Motor neuron (in vitro differentiated cells): ENCODE data around the gene DACT3. TPM values are rescaled to one million over a fixed set of nuclear protein-coding genes. Genes with fewer than 3 reads are reported as not detected.
A peak's percentile ranks its signal among the peaks of the same experiment; 100 is the strongest.

Source experiments
- ATAC-seq, 8 experiments: fragments of 200-7000 bp; cut with Tn5 transposase; replicated peaks in 6 of 8; 2 replicates each; pipeline ENCODE4 v1.8.0; 2021; ENCODE audit warnings: mild to moderate bottlenecking in 8 of 8, moderate library complexity in 8 of 8
- H3K27ac ChIP-seq, 2 donors: fragments of 250-450 bp; sonication (Bioruptor Pico); 2 replicates each; pipeline ENCODE4 v1.9.0; 2021; ENCODE audit warnings: antibody characterized with exemption in 2 of 2, mild to moderate bottlenecking in 2 of 2, moderate library complexity in 1 of 2
- H3K4me1 ChIP-seq, 2 donors: fragments of 250-450 bp; sonication (Bioruptor Pico); replicated peaks in 1 of 2; 2 replicates each; pipeline ENCODE4 v1.6.1; 2021; ENCODE audit warnings: antibody characterized with exemption in 2 of 2, mild to moderate bottlenecking in 2 of 2, moderate library complexity in 1 of 2
- H3K4me3 ChIP-seq, 5 donors: fragments of 250-450 bp; sonication (Bioruptor Pico); 2 replicates each; pipeline ENCODE4 v1.9.0; 2021; ENCODE audit warnings: antibody characterized with exemption in 5 of 5, mild to moderate bottlenecking in 5 of 5, moderate library complexity in 4 of 5
- WGBS, 10 experiments: fragments of 450-650 bp; shearing (Covaris generic); methylation state at CpG; one replicate each; pipeline ENCODE4 v1.0.0; 2022; 5-methylcytosine and 5-hydroxymethylcytosine counted together
- in situ Hi-C, 9 experiments: fragments of 400-800 bp; cut with MboI; loops; one replicate each; pipeline ENCODE4 v1.15.0; 2021; ENCODE audit warnings: low sequenced_read_pairs in 9 of 9, low pct_unique_long_range_greater_than_20kb in 2 of 9; ENCODE audit not compliant: unreplicated experiment in 9 of 9
- total RNA-seq, 8 experiments: library from RNA; unstranded; fragments of 300-600 nt; gene quantifications; 2 replicates each; pipeline versions ENCODE4 v1.2.3 to v1.2.4, GENCODE V29; 2022

Gene DACT3, protein sequence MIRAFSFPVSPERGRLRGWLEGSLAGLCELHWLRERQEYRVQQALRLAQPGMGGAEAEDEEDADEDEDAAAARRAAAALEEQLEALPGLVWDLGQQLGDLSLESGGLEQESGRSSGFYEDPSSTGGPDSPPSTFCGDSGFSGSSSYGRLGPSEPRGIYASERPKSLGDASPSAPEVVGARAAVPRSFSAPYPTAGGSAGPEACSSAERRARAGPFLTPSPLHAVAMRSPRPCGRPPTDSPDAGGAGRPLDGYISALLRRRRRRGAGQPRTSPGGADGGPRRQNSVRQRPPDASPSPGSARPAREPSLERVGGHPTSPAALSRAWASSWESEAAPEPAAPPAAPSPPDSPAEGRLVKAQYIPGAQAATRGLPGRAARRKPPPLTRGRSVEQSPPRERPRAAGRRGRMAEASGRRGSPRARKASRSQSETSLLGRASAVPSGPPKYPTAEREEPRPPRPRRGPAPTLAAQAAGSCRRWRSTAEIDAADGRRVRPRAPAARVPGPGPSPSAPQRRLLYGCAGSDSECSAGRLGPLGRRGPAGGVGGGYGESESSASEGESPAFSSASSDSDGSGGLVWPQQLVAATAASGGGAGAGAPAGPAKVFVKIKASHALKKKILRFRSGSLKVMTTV
- 10 to 100 TPM in 4 of 8 experiments, 1 to 10 TPM in 4; 1.9 to 16.3 (median 10.4) TPM for total RNA-seq

DNA sequence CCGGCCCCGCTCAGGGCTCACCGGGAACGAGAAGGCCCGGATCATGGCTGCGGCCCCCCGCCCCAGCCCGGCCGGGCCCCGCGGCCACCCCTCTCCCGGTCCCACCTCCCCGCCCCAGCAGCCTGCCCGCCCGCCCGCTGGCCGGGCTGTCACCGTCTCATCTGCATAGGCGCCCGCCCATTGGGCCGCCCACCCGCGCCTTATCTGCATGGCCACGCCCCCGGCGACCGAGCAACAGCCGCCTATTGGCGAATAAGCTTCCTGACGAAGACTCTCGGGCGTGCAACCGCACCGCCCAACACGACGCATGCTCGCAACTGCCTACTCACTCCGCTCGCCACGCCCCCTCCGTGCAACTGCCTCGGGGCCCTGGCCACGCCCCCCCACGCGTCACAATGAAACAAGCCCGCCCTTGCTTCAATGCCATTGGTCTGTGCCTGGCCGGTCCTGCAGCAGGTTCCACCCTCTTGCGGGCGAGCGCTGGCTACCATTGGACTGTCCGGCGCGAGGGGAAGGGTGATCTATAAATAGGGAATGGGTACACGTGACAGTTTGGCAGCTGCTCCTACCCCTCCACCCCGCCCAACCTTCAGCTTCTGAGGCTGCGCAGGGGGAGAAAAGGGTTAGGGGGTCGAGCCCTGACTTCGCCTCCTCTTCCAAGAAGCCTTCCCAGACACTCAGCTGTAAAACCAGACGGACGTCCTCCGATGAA lies at the start of gene DACT3:
Gene DACT3, minus strand, starts transcription at position 163 of the 712 bp plus-strand sequence. Its CDS starts 118 bp downstream, at position 45.
- ATAC-seq = peak; percentile 86 to 93 (median 89)
- peak within 1 kb of the TSS; percentile 75 to 84 for H3K27ac ChIP-seq

DNA sequence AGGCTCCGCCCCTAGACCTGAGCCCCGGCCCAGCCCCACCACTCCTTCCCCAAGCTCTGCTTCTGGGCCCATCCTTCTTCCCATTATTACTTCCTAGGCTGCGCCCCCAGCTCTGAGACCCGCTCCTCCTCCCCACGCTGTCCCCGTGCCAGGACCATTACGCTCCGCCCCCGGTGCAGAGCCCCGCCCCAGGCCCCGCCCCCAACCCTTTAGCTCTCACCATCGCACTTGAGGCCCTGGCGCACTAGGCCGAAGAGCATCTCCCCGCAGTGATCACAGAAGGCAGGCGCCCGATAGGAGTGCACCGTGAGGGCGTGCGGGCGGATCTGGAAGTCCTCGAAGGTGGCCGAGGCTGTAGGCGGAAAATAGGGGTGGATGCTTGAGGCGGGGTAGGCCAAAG lies 49.7 kb upstream of the DACT3 start:
- in situ Hi-C loops = no loop called here
- H3K27ac ChIP-seq = no peak overlapping the region
- H3K4me3 ChIP-seq = no peak overlapping the region
- 100% methylated on average over 1 to 2 of the region's 25 CpGs; no CpG with 5 or more reads in 8 of the 10 experiments for WGBS, 10 experiments
- ATAC-seq = peak in 3 of 8 experiments; percentile 8 to 21 (median 12)
- peaks cover 0 to 7% of the 10 kb centered on the region in 2 donors for H3K4me1 ChIP-seq

More for the DNA sequence above, at the start of gene DACT3:
- in situ Hi-C loops = loop anchor here in 1 of 9 experiments (10.0 to 25.0 kb wide), 2 partner anchors 46 to 124 kb away; no protein-coding TSS in a partner anchor
- Histone ChIP-seq H3K4me1 (peaks cover 2 to 11% of the 10 kb centered on the region in 2 donors), H3K4me3 (peak within 1 kb of the TSS; percentile 48 to 80 (median 60))
- 0% methylated on average over 2 to 16 of the region's 61 CpGs; no CpG with 5 or more reads in 7 of the 10 experiments for WGBS, 10 experiments

DNA sequence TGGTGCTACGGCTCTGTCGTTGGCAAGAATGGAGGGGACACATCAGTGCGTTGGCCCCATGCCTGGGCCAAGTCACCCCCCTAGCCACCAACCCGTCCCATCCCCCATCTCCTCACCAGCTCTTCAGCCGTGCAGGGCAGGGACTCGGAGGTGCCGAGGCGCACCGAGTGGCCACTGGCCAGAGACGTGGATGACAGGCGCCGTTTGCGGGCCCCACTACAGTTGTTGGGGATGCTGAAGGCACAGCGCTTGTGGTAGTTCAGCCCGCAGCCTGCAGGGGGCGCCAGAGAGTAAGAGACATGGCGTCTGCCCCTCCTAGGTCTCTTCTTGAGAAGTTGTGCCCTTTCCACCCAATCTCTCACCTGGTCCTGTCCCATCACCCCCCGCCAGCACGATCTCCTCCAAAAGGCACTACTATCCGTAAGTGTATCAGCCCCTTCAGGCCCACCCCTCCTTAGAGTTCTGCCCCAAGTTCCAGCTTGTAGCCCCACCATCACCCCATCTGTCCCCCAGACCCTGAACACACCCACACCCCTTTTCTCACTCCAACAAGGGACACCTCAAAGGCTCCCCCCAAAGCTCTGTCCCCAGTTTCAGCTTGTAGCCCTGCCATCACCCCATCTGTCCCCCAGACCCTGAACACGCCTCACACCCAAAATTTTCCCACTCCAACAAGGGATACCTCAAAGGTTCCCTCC lies 43.5 kb upstream of the DACT3 start:
- H3K27ac ChIP-seq = no peak overlapping the region
- H3K4me1 ChIP-seq = no peaks in the 10 kb centered on the region
- in situ Hi-C loops = no loop called here
- no peak overlapping the region for H3K4me3 ChIP-seq
- 26% methylated on average over 5 of the region's 21 CpGs; no CpG with 5 or more reads in 9 of the 10 experiments for WGBS, 10 experiments
- peak in 7 of 8 experiments; percentile 27 to 91 (median 34) for ATAC-seq

DNA sequence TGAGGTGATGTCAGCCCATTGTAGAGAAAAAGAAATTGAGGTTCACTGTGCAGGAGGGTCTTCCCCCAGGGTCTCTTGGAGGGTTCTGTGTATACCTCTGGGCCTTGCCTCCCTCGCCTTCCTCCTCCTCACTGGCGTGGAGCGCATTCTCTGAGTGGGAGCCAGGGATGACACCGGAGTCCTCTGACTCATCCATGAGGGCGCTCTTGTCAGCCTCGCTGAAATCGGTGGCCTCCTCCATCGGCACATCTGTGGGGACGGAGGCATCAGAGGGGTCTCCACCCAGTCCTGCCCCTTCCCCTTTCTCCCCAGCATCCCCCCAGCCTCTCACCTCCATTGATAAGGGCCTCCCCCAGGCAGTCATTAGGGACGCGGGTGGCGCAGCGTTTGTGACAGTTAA lies 39.7 kb upstream of the DACT3 start:
- H3K4me3 ChIP-seq = no peak overlapping the region
- WGBS, 10 experiments = 90 to 100% (median 100%) methylated on average over 2 to 3 of the region's 13 CpGs; no CpG with 5 or more reads in 5 of the 10 experiments
- H3K27ac ChIP-seq = no peak overlapping the region
- in situ Hi-C loops = no loop called here
- peaks cover 5 to 10% of the 10 kb centered on the region in 2 donors for H3K4me1 ChIP-seq
- ATAC-seq = no peak

DNA sequence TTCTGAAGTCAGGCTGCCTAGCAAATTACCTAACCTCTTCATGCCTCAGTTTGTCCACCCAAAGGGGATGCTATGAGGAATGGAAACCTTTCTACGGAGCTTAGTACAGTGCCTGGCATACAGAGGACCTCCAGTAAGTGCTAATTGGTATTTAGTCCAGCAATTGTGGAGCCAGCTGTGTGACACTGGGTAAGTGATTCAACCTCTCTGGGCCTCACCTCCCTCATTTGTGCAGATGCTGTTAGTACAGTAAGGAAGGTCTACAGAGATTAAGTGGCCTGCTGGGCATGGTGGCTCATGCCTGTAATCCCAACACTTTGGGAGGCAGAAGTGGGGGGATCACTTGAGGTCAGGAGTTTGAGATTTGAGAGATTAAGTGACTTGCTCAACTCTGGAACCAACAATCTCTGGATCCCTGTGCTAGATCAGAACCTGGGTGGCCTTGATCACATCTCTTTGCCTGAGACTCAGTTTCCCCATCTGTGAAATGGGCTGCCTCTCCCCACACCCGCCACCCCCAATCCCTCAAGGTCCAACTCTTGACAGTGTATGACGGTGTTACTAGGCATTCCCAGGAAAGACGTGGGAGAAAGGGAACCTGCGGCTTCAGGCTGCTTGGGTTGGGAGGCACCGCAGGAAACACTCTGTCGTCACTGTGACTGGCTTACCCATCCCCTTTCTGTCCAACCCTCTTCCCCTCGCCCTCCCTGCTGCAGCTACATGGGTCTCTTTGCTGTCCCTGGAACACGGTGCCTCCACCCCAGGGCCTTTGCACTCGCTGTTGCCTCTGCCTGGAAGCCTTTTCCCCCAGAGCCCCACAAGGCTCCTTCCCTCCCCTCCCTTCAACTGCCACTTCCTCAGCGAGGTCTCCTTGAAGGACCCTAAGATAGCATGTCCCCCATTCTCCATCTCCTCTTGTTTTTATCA lies 37.7 kb upstream of the DACT3 start:
- WGBS, 10 experiments = 60 to 100% (median 100%) methylated on average over 1 to 3 of the region's 11 CpGs; no CpG with 5 or more reads in 6 of the 10 experiments
- ATAC-seq = no peak
- in situ Hi-C loops = no loop called here
- H3K4me1 ChIP-seq = peaks cover 5 to 10% of the 10 kb centered on the region in 2 donors
- H3K27ac ChIP-seq = no peak overlapping the region
- H3K4me3 ChIP-seq = no peak overlapping the region

DNA sequence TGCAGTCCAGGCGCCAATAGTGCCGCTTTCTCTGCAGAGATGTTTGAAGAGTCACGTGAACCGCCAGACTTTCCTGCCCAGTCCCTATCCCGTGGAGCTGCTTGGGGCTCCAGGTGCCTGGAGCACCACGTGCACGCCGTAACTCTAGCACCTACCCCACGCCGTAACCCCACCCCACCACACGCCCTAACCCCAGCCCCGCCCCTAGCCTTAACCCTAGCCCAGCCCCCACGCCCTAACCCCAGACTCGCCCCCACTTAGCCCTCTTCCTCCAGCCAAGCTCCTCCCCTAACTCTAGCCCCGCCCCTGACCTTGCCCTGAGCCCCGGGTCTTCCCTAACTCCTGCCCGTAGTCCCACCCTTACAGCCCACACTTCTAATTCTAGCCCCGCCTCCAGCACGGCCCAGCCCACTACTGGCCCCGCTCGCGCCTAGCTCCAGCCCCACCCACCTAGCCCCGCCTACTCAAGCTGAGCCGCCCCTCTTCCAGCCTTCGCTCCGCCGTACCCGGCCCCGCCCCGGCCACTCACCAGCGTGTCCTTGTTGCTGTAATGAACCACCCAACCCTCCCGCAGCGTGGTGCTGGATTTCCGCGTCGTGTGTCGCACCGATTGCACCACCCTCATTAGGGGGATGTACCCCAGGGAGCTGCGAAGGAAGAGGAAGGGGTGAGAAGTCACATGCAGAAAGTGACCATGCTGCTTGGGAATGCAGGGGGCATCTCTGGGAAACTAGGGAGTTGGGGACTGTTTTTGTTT lies 36.4 kb upstream of the DACT3 start:
- peak overlapping the region in 4 of 5 donors; percentile 4 to 26 (median 10) for H3K4me3 ChIP-seq

DNA sequence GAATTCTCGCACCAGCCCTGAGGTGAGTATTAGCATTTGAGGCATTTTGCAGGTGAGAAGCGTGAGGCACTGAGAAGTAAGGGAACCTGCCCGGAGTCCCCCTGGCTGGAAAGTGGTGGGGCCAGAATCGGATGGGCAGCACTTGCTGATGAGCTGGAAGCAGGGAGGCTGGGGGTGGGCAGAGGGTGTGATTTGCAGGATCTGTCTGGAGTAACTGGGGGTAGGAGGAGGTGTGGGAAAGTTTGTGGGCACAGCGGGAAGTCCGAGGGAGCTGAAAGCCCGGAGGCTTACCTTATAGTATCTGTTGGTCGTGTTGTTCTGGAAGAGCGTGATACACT lies 35.9 kb upstream of the DACT3 start:
- Histone ChIP-seq H3K4me3 (peak overlapping the region in 4 of 5 donors; percentile 4 to 26 (median 10)), H3K4me1 (peaks cover 5 to 10% of the 10 kb centered on the region in 2 donors), H3K27ac (no peak overlapping the region)
- no peak for ATAC-seq
- in situ Hi-C loops = no loop called here
- 37 to 93% (median 79%) methylated on average over 1 to 5 of the region's 9 CpGs; no CpG with 5 or more reads in 5 of the 10 experiments for WGBS, 10 experiments

More for the DNA sequence above, 36.4 kb upstream of the DACT3 start:
- peaks cover 5 to 10% of the 10 kb centered on the region in 2 donors for H3K4me1 ChIP-seq
- WGBS, 10 experiments = 0 to 21% (median 5%) methylated on average over 1 to 9 of the region's 39 CpGs; no CpG with 5 or more reads in 4 of the 10 experiments
- H3K27ac ChIP-seq = peak overlapping the region; percentile 1 to 38
- ATAC-seq = peak; percentile 95 to 99 (median 96)
- in situ Hi-C loops = no loop called here

DNA sequence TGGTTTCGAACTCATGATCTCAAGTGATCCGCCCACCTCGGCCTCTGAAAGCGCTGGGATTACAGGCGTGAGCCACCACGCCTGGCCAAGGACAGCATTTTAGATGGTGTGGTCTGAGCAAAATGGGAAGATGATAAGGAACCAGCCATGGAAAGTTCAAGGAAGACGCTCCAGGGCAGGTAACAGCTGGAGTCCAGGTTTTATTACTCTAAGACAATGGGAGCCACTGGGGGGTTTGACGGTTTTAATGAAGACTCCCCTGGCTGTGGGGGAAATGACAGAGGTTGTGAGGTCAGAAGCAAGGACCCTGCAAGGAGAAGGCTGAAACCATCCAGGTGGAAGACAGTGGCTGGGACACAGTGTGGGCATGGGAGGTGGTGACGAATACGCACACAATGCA lies 35.1 kb upstream of the DACT3 start:
- no peak overlapping the region for H3K4me3 ChIP-seq
- WGBS, 10 experiments = 83 to 100% (median 94%) methylated on average over 1 to 9 of the region's 10 CpGs; no CpG with 5 or more reads in 1 of the 10 experiments
- H3K27ac ChIP-seq = no peak overlapping the region
- no peak for ATAC-seq
- peaks cover 5 to 10% of the 10 kb centered on the region in 2 donors for H3K4me1 ChIP-seq
- in situ Hi-C loops = no loop called here

DNA sequence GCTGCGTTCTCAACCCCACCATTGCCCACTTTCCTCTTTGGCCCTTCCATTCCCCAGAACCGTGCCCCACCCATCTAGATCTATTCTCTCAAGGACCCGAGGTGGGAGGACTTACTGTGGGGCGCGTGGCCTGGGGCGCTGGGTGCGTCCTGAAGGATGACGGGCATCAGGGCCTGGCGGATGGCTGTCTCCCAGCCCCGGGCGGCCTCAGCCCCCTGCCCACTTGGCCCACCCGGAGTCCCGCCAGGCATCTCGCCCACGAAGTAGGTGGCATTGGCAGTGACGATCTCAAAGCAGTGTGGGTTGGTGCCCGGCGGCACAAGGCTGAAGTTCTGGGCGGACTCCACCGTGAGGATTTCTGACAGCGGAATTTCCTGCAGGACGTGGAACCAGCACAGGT lies 32.8 kb upstream of the DACT3 start:
- no peak for ATAC-seq

DNA sequence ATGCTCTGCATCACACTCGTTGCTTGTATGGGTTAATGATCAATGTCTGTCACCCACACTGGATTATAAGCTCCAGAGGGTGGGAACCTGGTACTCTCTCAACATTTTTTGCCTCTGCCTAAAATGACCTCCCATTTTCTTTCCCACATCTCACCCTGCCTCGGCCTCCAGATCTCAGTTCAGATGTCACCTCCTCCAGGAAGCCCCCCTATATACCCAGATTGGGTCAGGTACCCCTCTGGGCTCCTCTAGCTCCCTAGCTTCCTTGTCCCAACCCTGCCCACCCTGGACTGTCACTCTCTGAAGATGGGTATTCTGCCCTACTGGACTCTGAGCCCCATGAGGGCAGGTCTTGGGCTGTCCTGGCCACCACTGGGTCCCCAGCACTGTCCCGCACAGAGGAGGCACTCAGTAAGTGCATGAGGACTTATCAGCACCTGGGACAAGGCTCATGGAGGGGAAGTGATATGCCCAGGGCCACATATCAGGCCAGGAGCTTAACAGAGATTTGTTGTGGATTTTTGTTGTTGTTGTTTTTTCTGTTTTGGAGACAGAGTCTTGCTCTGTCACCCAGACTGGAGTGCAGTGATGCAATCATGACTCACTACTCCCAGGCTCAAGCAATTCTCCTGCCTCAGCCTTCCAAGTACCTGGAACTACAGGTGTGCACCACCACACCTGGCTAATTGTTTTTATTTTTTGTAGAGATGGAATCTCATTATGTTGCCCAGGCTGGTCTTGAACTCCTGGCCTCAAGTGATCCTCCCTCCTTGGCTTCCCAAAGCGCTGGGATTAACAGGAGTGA lies 32.1 kb upstream of the DACT3 start:
- no peak for ATAC-seq
- in situ Hi-C loops = no loop called here
- 75 to 100% (median 100%) methylated on average over 1 to 2 of the region's 4 CpGs; no CpG with 5 or more reads in 1 of the 10 experiments for WGBS, 10 experiments

More for the DNA sequence above, 32.8 kb upstream of the DACT3 start:
- Histone ChIP-seq H3K4me1 (peaks cover 5 to 10% of the 10 kb centered on the region in 2 donors), H3K27ac (no peak overlapping the region), H3K4me3 (no peak overlapping the region)
- in situ Hi-C loops = no loop called here
- 80 to 100% (median 98%) methylated on average over 1 to 13 of the region's 22 CpGs; no CpG with 5 or more reads in 4 of the 10 experiments for WGBS, 10 experiments

More for the DNA sequence above, 32.1 kb upstream of the DACT3 start:
- Histone ChIP-seq H3K4me3 (no peak overlapping the region), H3K27ac (no peak overlapping the region), H3K4me1 (peaks cover 5 to 10% of the 10 kb centered on the region in 2 donors)
